ENCODE data around the gene AIFM3.

Gene AIFM3

GRCh38 chr22:21028277-21029251 is 61.5 kb downstream of the AIFM3 start:
- DNase-seq, result no peak

- no peak for DNase-seq
Observed at GRCh38 chr22:21029486-21030025, 62.5 kb downstream of the AIFM3 start.

GRCh38 chr22:21030032-21030431 is 63.0 kb downstream of the AIFM3 start:
- no peak for DNase-seq

Measured in fibroblast of skin of scalp (primary cell).